ENCODE results near the gene SLX9.

DNA sequence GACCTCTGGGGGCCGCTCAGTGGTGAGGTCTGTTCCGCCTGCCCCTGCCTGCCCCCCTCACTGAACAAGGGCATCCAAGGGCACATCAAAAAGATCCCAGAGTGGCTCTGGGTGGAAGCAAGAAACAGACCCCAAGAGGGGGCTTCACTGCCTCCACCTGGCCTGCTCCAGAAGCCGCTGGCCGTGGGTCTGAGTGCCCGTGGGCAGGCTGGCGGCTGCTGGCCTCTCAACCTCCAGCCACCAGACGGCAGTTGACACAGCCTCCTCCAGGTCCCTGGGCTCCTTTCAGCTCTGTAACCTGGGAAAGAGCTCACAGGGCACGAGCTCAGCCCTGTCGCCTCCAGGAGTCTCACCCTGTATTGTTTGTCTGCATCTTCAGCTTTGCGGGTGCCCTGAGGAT is 56.3 kb downstream of the SLX9 start:
- TF ChIP-seq, protein P1, sequence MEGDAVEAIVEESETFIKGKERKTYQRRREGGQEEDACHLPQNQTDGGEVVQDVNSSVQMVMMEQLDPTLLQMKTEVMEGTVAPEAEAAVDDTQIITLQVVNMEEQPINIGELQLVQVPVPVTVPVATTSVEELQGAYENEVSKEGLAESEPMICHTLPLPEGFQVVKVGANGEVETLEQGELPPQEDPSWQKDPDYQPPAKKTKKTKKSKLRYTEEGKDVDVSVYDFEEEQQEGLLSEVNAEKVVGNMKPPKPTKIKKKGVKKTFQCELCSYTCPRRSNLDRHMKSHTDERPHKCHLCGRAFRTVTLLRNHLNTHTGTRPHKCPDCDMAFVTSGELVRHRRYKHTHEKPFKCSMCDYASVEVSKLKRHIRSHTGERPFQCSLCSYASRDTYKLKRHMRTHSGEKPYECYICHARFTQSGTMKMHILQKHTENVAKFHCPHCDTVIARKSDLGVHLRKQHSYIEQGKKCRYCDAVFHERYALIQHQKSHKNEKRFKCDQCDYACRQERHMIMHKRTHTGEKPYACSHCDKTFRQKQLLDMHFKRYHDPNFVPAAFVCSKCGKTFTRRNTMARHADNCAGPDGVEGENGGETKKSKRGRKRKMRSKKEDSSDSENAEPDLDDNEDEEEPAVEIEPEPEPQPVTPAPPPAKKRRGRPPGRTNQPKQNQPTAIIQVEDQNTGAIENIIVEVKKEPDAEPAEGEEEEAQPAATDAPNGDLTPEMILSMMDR (optimal IDR thresholded peaks at IDR 0.05 in 1 of 3, IDR thresholded peaks at IDR 0.05 in 1 of 3, conservative IDR thresholded peaks at IDR 0.05 in 1 of 3; ENCODE audit: extremely low read depth in 1 of 3, insufficient read depth in 2 of 3, low read length in 3 of 3): no peak
- TF ChIP-seq EZH2 (IDR thresholded peaks at IDR 0.05; ENCODE audit: low read length): no peak

Measured in keratinocyte (primary cell).